Effector memory CD8-positive, alpha-beta T cell (primary cell): Measurements from ENCODE around the gene TIGD2.
A peak's percentile ranks its signal among the peaks of the same experiment; 100 is the strongest.

Experiments
- ATAC-seq: fragments of 150-1000 bp; cut with Tn5 transposase; replicated peaks from 2 replicates; pipeline ENCODE4 v1.10.0; 2021; ENCODE audit warnings: mild to moderate bottlenecking, moderate library complexity
- DNase-seq, 3 experiments: peaks; one replicate each; pipeline ENCODE4 v3.0.0; 2021
- H3K27ac Mint-ChIP-seq, 2 donors: one replicate each; pipeline ENCODE4 v1.8.0; 2022; ENCODE audit warnings: mild to moderate bottlenecking in 2 of 2, mixed read lengths in 2 of 2, moderate library complexity in 2 of 2
- H3K27me3 Mint-ChIP-seq, 2 donors: one replicate each; pipeline ENCODE4 v1.8.0; 2022; ENCODE audit warnings: mixed read lengths in 2 of 2
- H3K36me3 Mint-ChIP-seq: one replicate; pipeline ENCODE4 v1.8.0; 2022; ENCODE audit warnings: mild to moderate bottlenecking, moderate library complexity, mixed read lengths; ENCODE audit not compliant: insufficient read depth
- H3K4me1 Mint-ChIP-seq, 2 donors: one replicate each; pipeline ENCODE4 v1.8.0; 2022; ENCODE audit warnings: low read depth in 2 of 2, mixed read lengths in 2 of 2
- H3K4me3 Mint-ChIP-seq, 2 donors: one replicate each; pipeline ENCODE4 v1.8.0; 2022; ENCODE audit warnings: mild to moderate bottlenecking in 2 of 2, mixed read lengths in 2 of 2, moderate library complexity in 2 of 2
- H3K9me3 Mint-ChIP-seq, 2 donors: one replicate each; pipeline ENCODE4 v1.8.0; 2022; ENCODE audit warnings: mixed read lengths in 2 of 2

TIGD2 gene

DNA sequence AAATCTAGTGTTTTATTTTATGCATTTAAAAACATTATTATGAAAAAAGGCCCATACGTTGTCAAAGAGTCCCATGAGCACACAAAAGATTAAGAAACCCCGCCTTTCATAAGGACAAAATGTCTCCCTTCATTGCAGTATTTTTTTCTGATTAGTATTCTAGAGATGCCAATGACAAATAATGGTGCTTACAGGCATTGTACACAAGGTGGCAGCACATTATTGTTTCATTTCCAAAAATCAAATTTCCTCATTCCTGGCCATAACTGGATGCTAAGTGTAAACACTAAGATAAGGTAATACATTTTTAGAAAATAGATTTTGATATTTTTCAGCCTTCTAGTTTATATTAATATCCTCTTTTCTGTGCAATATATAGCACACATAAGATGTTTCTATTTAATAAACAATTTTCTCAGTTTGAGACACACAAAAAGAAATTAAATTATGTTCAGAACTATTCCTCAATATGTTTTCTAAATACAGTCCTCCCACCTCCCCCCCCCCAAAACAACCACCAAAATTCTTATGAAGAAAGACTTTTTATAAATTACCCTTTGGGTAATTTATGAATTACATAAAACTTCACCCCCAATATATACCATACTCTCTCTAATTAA is 47.7 kb downstream of the TIGD2 start:
- DNase-seq (peak in 1 of 3 experiments; percentile 7), ATAC-seq (peak; percentile 65)
- no peaks in the 10 kb centered on the region for H3K36me3 Mint-ChIP-seq
- peaks cover 14 to 16% of the 10 kb centered on the region in 2 donors for H3K27me3 Mint-ChIP-seq
- H3K9me3 Mint-ChIP-seq = no peaks in the 10 kb centered on the region
- no peak overlapping the region for H3K4me3 Mint-ChIP-seq
- no peak overlapping the region for H3K27ac Mint-ChIP-seq
- no peaks in the 10 kb centered on the region for H3K4me1 Mint-ChIP-seq

GRCh38 chr4:89160806-89161205 is 49.5 kb downstream of the TIGD2 start:
- ATAC-seq (no peak), DNase-seq (no peak)
- no peaks in the 10 kb centered on the region for H3K9me3 Mint-ChIP-seq
- H3K4me1 Mint-ChIP-seq = no peaks in the 10 kb centered on the region
- no peak overlapping the region for H3K27ac Mint-ChIP-seq
- H3K27me3 Mint-ChIP-seq = peaks cover 14 to 16% of the 10 kb centered on the region in 2 donors
- H3K4me3 Mint-ChIP-seq = no peak overlapping the region
- H3K36me3 Mint-ChIP-seq = no peaks in the 10 kb centered on the region

DNA sequence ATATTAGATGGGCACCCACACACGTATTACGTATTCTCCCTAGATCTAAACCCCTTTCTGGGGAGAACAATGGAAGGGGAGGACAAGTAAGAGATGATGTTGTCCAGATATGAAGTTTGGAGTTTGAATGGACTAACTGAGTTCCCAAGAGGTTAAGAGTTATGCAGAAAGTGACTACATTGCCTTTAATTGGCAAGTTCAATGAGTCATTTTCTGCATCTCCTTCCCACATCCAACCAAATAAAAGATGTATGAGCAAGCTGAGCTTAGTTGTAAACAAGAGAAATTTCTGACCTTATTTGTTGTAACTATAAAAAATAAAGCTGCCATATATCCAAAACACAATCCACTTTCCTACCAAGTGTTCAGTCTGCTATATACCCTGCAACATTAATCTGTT is 50.5 kb downstream of the TIGD2 start:
- no peaks in the 10 kb centered on the region for H3K4me1 Mint-ChIP-seq
- ATAC-seq (no peak), DNase-seq (no peak)
- H3K4me3 Mint-ChIP-seq = no peak overlapping the region
- no peaks in the 10 kb centered on the region for H3K9me3 Mint-ChIP-seq
- H3K27ac Mint-ChIP-seq = no peak overlapping the region
- H3K27me3 Mint-ChIP-seq = peaks cover 7 to 8% of the 10 kb centered on the region in 2 donors
- no peaks in the 10 kb centered on the region for H3K36me3 Mint-ChIP-seq

DNA sequence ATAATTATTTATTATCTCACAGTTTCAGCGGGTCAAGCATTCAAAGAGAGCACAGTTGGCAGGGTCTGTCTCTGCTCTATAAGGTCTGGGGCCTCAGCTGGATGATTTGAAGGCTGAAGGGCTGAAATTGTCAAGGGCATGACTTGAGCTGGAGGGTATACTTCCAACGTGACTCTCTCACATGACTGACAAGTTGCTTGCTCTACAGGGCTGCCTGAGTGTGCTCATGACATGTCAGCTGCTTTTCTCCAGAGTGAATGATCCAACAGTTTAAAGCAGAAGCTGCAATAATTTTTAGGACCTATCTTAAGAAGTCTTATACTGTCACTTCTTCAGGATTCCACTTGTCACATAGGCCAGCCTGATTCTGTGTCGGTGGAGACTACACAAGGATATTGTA is 51.2 kb downstream of the TIGD2 start:
- H3K27ac Mint-ChIP-seq = no peak overlapping the region
- DNase-seq = no peak
- H3K27me3 Mint-ChIP-seq = peaks cover 5 to 8% of the 10 kb centered on the region in 2 donors
- H3K36me3 Mint-ChIP-seq = no peaks in the 10 kb centered on the region
- no peak overlapping the region for H3K4me3 Mint-ChIP-seq
- no peak for ATAC-seq
- H3K4me1 Mint-ChIP-seq = no peaks in the 10 kb centered on the region
- no peaks in the 10 kb centered on the region for H3K9me3 Mint-ChIP-seq

GRCh38 chr4:89162987-89163386 is 51.7 kb downstream of the TIGD2 start:
- DNase-seq = no peak
- Mint-ChIP-seq H3K9me3 (no peaks in the 10 kb centered on the region), H3K27me3 (peaks cover 0 to 8% of the 10 kb centered on the region in 2 donors), H3K36me3 (no peaks in the 10 kb centered on the region), H3K4me1 (no peaks in the 10 kb centered on the region), H3K4me3 (no peak overlapping the region), H3K27ac (no peak overlapping the region)
- ATAC-seq = no peak

- Mint-ChIP-seq H3K27me3 (peaks cover 0 to 8% of the 10 kb centered on the region in 2 donors), H3K9me3 (no peaks in the 10 kb centered on the region), H3K36me3 (no peaks in the 10 kb centered on the region), H3K27ac (no peak overlapping the region), H3K4me3 (no peak overlapping the region), H3K4me1 (no peaks in the 10 kb centered on the region)
- ATAC-seq (no peak), DNase-seq (no peak)
Observed at GRCh38 chr4:89164400-89164799, 53.1 kb downstream of the TIGD2 start.
